Bronchial epithelial cell (primary cell): ENCODE results near the gene NELFA. TPM values are rescaled to one million over a fixed set of nuclear protein-coding genes. Genes with fewer than 3 reads are reported as not detected.

ENCODE experiments used
- DNase-seq: peaks from one replicate; pipeline ENCODE4 v3.0.0-alpha.2; 2010; ENCODE audit warnings: low read depth
- FAIRE-seq: peaks from 2 replicates; lab custom pipeline; 2011; peaks lifted over from hg19 to GRCh38; lab: Jason Lieb, UNC
- H3K27me3 ChIP-seq: 2 replicates; pipeline ENCODE4 v1.5.1; 2011; ENCODE audit warnings: low read length; ENCODE audit not compliant: control insufficient read depth, insufficient read depth
- H3K36me3 ChIP-seq: 2 replicates; pipeline ENCODE4 v1.5.1; 2011; ENCODE audit warnings: low read length; ENCODE audit not compliant: control insufficient read depth, insufficient read depth
- H3K4me3 ChIP-seq: 2 replicates; pipeline ENCODE4 v1.5.1; 2011; ENCODE audit warnings: mild to moderate bottlenecking, low read depth, low read length, control low read depth
- total RNA-seq: library from RNA; depleted of rRNA; stranded (reverse); fragments of >200 nt; gene quantifications from 2 replicates; pipeline ENCODE4 v1.2.1, GENCODE V29; 2014
- TF ChIP-seq, protein P1 (sequence below): IDR thresholded peaks from 2 replicates; pipeline ENCODE4 v1.5.1; 2011; ENCODE audit warnings: mild to moderate bottlenecking, moderate library complexity, low read length, control low read depth, inconsistent platforms; ENCODE audit not compliant: insufficient read depth, severe bottlenecking

The NELFA gene
- total RNA-seq, 1 donor from 2014 or later = 14.7 TPM

GRCh38 chr4:1989533-1990347, 19.0 kb downstream of the NELFA start:
- Histone ChIP-seq H3K4me3 (no peak overlapping the region), H3K27me3 (no peaks in the 10 kb centered on the region), H3K36me3 (peaks cover 19% of the 10 kb centered on the region)
- TF ChIP-seq, protein P1, sequence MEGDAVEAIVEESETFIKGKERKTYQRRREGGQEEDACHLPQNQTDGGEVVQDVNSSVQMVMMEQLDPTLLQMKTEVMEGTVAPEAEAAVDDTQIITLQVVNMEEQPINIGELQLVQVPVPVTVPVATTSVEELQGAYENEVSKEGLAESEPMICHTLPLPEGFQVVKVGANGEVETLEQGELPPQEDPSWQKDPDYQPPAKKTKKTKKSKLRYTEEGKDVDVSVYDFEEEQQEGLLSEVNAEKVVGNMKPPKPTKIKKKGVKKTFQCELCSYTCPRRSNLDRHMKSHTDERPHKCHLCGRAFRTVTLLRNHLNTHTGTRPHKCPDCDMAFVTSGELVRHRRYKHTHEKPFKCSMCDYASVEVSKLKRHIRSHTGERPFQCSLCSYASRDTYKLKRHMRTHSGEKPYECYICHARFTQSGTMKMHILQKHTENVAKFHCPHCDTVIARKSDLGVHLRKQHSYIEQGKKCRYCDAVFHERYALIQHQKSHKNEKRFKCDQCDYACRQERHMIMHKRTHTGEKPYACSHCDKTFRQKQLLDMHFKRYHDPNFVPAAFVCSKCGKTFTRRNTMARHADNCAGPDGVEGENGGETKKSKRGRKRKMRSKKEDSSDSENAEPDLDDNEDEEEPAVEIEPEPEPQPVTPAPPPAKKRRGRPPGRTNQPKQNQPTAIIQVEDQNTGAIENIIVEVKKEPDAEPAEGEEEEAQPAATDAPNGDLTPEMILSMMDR = no peak
- no peak for FAIRE-seq
- DNase-seq = no peak

DNA sequence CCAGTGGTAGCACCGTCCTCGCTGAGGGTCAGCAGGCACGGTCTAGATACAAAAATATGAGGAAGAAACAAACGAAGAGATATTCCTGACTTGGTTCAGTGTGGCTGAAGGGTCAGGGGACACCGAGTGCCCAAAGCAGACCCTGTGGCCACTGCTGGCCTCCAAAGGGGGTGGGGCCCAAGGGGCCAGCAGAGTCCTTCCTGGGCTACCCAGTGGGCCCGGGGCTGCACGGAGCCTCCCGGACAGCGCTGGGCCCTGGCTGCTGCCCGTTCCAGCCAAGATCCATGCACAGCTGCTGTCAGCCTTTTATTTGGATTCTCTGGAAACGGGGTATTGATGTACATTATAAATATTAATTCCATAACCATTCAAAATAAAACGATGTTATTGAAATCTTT, 20.4 kb downstream of the NELFA start:
- Histone ChIP-seq H3K4me3 (no peak overlapping the region), H3K27me3 (no peaks in the 10 kb centered on the region), H3K36me3 (peaks cover 23% of the 10 kb centered on the region)
- DNase-seq (no peak), FAIRE-seq (no peak)
- TF ChIP-seq, protein P1 = no peak

DNA sequence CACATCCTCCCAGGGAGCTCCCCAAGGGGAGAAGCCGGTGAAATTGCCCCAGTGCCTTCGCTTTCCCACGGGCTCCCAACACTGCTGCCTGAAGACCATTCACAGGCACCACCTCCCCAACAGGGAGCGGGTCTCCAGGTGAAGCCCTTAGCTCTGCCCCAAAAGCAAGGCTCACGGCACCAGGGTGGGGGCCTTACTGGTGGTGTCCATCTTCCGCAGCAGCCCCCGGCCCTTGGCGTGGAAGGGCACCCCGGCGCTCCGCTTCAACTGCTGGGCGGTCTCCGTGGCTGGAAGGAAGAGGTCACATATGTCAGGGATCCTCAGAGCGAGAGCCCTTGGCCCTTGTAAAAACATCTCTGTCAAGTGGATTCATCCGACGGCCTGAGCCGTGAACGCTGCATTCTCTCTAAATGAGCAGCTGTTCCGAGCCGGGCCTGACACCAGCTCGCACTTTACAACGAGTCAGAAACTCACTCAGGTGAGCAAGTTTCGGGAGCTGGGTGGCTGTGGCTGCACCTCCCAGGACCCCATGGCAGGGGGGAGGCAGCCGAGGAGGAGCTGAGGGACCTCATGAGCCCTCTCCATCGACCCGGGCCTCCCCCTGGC, 20.9 kb downstream of the NELFA start:
- TF ChIP-seq, protein P1 = no peak
- DNase-seq = no peak
- FAIRE-seq = no peak
- no peak overlapping the region for H3K4me3 ChIP-seq
- peaks cover 26% of the 10 kb centered on the region for H3K36me3 ChIP-seq
- H3K27me3 ChIP-seq = no peaks in the 10 kb centered on the region

DNA sequence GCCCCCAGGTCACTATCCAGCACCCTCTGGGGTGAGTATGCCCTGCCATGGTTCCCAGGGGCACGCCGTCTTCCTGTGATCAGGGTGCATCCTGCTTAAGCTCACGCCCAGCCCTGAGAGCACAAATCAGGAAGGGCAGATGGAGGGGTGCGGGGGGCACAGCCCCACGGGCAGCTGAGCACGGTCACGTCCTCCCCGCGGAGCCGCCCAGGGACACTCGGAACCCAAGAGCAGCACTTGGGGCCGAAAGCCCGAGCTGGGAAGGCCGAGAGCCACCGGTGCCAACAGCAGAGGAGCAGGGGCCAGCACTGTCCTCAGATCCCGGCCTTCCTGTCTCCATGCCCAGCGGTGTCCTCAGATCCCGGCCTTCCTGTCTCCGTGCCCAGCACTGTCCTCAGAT, 21.5 kb downstream of the NELFA start:
- peaks cover 26% of the 10 kb centered on the region for H3K36me3 ChIP-seq
- DNase-seq (no peak), FAIRE-seq (no peak)
- H3K4me3 ChIP-seq = no peak overlapping the region
- H3K27me3 ChIP-seq = no peaks in the 10 kb centered on the region
- TF ChIP-seq, protein P1 = no peak

DNA sequence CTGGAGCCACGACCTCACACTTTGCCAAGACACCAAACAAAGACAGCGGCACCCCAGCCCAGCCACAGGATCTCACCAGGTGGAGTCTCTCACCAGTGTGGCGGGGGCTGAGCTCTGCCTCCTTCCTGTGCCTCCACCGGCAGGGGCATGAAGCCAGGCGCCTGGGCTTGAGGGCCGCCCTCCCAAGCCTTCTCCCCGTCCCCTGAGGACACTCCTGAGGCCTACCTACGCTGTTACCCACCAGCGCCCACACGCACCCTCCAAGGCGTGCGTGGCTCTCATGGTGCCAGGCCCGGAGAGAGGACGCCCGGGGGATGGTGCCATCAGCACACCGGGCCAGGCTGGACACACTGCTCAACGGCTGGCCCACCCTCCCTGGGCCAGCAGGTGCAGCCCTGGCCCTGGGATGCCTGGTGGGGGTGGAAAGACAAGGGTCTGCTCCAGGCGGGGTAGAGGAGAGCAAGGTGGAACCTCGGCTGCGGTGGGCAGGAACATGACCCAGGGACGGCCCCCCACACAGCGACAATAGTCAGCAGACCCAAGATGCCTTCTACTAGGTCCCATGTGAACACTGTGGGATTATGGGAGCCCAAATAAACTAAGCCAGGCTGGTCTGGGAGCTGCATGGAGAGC, 22.1 kb downstream of the NELFA start:
- TF ChIP-seq, protein P1 = no peak
- no peak for DNase-seq
- no peak for FAIRE-seq
- H3K4me3 ChIP-seq = no peak overlapping the region
- H3K36me3 ChIP-seq = peaks cover 26% of the 10 kb centered on the region
- H3K27me3 ChIP-seq = no peaks in the 10 kb centered on the region
